Measurements from ENCODE around the gene UBE2S.
A peak's percentile ranks its signal among the peaks of the same experiment; 100 is the strongest.
"Not testable (repeated sequence)": the region's sequence is repeated elsewhere in the genome, so short reads cannot be mapped to it uniquely, and the experiment has no call there.

Gene UBE2S

GRCh38 chr19:55406091-55406825, 1.3 kb downstream of the UBE2S start:
- DNase-seq (ENCODE audit: low read depth in 2 of 2) = no peak

GRCh38 chr19:55405638-55406037, 1.9 kb downstream of the UBE2S start:
- no peak for DNase-seq (ENCODE audit: low read depth in 2 of 2)

- DNase-seq (ENCODE audit: low read depth in 2 of 2) = no peak
Measured at GRCh38 chr19:55402509-55402908, 5.1 kb downstream of the UBE2S start.

- DNase-seq (ENCODE audit: low read depth in 2 of 2) = not testable (repeated sequence)
Measured at GRCh38 chr19:55401390-55401789, 6.2 kb downstream of the UBE2S start.

GRCh38 chr19:55400281-55401087, 7.1 kb downstream of the UBE2S start:
- DNase-seq (ENCODE audit: low read depth in 2 of 2) = no peak

GRCh38 chr19:55398200-55398925, 9.2 kb downstream of the UBE2S start:
- no peak for DNase-seq (ENCODE audit: low read depth in 2 of 2)

GRCh38 chr19:55392820-55393761, 14.5 kb downstream of the UBE2S start:
- no peak for DNase-seq (ENCODE audit: low read depth in 2 of 2)

- DNase-seq (ENCODE audit: low read depth in 2 of 2) = no peak
Measured at GRCh38 chr19:55391702-55392615, 15.6 kb downstream of the UBE2S start.

- no peak for DNase-seq (ENCODE audit: low read depth in 2 of 2)
Measured at GRCh38 chr19:55391191-55391670, 16.4 kb downstream of the UBE2S start.

- no peak for DNase-seq (ENCODE audit: low read depth in 2 of 2)
Measured at GRCh38 chr19:55390461-55390880, 17.1 kb downstream of the UBE2S start.

- DNase-seq (ENCODE audit: low read depth in 2 of 2) = no peak
Measured at GRCh38 chr19:55389386-55390317, 17.9 kb downstream of the UBE2S start.

- DNase-seq (ENCODE audit: low read depth in 2 of 2) = no peak
Measured at GRCh38 chr19:55387736-55388497, 19.7 kb downstream of the UBE2S start.

GRCh38 chr19:55386493-55386971, 21.1 kb downstream of the UBE2S start:
- DNase-seq (ENCODE audit: low read depth in 2 of 2) = no peak

- DNase-seq (ENCODE audit: low read depth in 2 of 2) = peak; percentile 93 to 95
Measured at GRCh38 chr19:55385724-55386492, 21.7 kb downstream of the UBE2S start, which contains the start of gene RPL28. RPL28 (plus strand) TSS chr19:55385932; CDS start chr19:55386358, 426 bp downstream.

GRCh38 chr19:55384920-55385723, 22.5 kb downstream of the UBE2S start:
- peak; percentile 85 for DNase-seq (ENCODE audit: low read depth in 2 of 2)

All from fibroblast of skin of left biceps (primary cell).